GM21786 (cell line): ENCODE data around the gene WDR90.

Experiments used
- ATAC-seq: cut with Tn5 transposase; IDR thresholded peaks from one replicate; pipeline ENCODE4 v1.9.1; 2021; ENCODE audit not compliant: unreplicated experiment

WDR90 gene

GRCh38 chr16:625977-626765 lies 23.0 kb upstream of the WDR90 start:
- no peak for ATAC-seq

- ATAC-seq = no peak
Measured at GRCh38 chr16:626787-627453, 22.2 kb upstream of the WDR90 start.

- ATAC-seq = no peak
Measured at GRCh38 chr16:627454-628239, 21.5 kb upstream of the WDR90 start.

- ATAC-seq = no peak
Measured at GRCh38 chr16:628321-629061, 20.7 kb upstream of the WDR90 start.

- no peak for ATAC-seq
Measured at GRCh38 chr16:629185-629832, 19.9 kb upstream of the WDR90 start.

- ATAC-seq = no peak
Measured at GRCh38 chr16:629833-630248, 19.3 kb upstream of the WDR90 start.

GRCh38 chr16:630249-630814 lies 18.8 kb upstream of the WDR90 start:
- ATAC-seq = no peak

GRCh38 chr16:630815-631405 lies 18.3 kb upstream of the WDR90 start, which contains the start of gene WFIKKN1:
Gene WFIKKN1, plus strand, starts transcription at chr16:630985. Its CDS starts 269 bp downstream, at chr16:631254.
- no peak for ATAC-seq

- ATAC-seq = no peak
Measured at GRCh38 chr16:631808-632358, 17.3 kb upstream of the WDR90 start.

- no peak for ATAC-seq
Measured at GRCh38 chr16:632486-633335, 16.5 kb upstream of the WDR90 start.

- ATAC-seq = no peak
Measured at GRCh38 chr16:633336-634050, 15.7 kb upstream of the WDR90 start.

- ATAC-seq = no peak
Measured at GRCh38 chr16:634051-634670, 15.0 kb upstream of the WDR90 start.

- no peak for ATAC-seq
Measured at GRCh38 chr16:634996-635395, 14.2 kb upstream of the WDR90 start.

- peak; percentile 6 for ATAC-seq
Measured at GRCh38 chr16:635573-636205, 13.5 kb upstream of the WDR90 start.

GRCh38 chr16:636206-637080 lies 12.7 kb upstream of the WDR90 start, which contains the start of gene METTL26:
Gene METTL26, minus strand, starts transcription at chr16:636305. Its CDS starts 15 bp downstream, at chr16:636290.
- ATAC-seq = peak; percentile 79
